GM21825 (cell line): ENCODE results near the gene DARS2.

Source experiments
- ATAC-seq: cut with Tn5 transposase; IDR thresholded peaks from one replicate; pipeline ENCODE4 v1.9.1; 2021; ENCODE audit warnings: mild to moderate bottlenecking, moderate library complexity; ENCODE audit not compliant: unreplicated experiment

DARS2 gene

GRCh38 chr1:173886746-173887611, 62.5 kb downstream of the DARS2 start:
- ATAC-seq: no peak

GRCh38 chr1:173887627-173888026, 63.2 kb downstream of the DARS2 start:
- ATAC-seq: no peak

- no peak for ATAC-seq
Measured at GRCh38 chr1:173888749-173889148, 64.3 kb downstream of the DARS2 start.

GRCh38 chr1:173889885-173890284, 65.4 kb downstream of the DARS2 start:
- no peak for ATAC-seq

GRCh38 chr1:173893611-173894010, 69.1 kb downstream of the DARS2 start:
- ATAC-seq: no peak

GRCh38 chr1:173894189-173894588, 69.7 kb downstream of the DARS2 start:
- no peak for ATAC-seq

- no peak for ATAC-seq
Measured at GRCh38 chr1:173900427-173900826, 76.0 kb downstream of the DARS2 start.

- ATAC-seq: no peak
Measured at GRCh38 chr1:173900992-173901391, 76.5 kb downstream of the DARS2 start.

GRCh38 chr1:173903827-173904531, 79.5 kb downstream of the DARS2 start:
- no peak for ATAC-seq
